IPS-20b (cell line): ENCODE measurements around the gene CLCN1.
"Not testable (repeated sequence)": the region's sequence is repeated elsewhere in the genome, so short reads cannot be mapped to it uniquely, and the experiment has no call there.

Source experiments
- H3K27ac ChIP-seq: one replicate; pipeline ENCODE4 v1.5.1; 2013; ENCODE audit warnings: low read length
- H3K27me3 ChIP-seq: 2 replicates; pipeline ENCODE4 v1.6.1; 2013; ENCODE audit warnings: mild to moderate bottlenecking, low read length, inconsistent platforms; ENCODE audit not compliant: insufficient read depth
- H3K36me3 ChIP-seq: 2 replicates; pipeline ENCODE4 v1.6.1; 2013; ENCODE audit warnings: low read depth, mild to moderate bottlenecking, inconsistent platforms, low read length, moderate library complexity; ENCODE audit not compliant: insufficient read depth
- H3K4me1 ChIP-seq: 2 replicates; pipeline ENCODE4 v1.6.1; 2013; ENCODE audit warnings: mild to moderate bottlenecking, control low read depth, inconsistent platforms, low read length, moderate library complexity; ENCODE audit not compliant: insufficient read depth
- H3K4me3 ChIP-seq: 2 replicates; pipeline ENCODE4 v1.5.1; 2013; ENCODE audit warnings: mild to moderate bottlenecking, low read length, inconsistent platforms
- H3K9ac ChIP-seq: 2 replicates; pipeline ENCODE4 v1.6.1; 2013; ENCODE audit warnings: low read depth, mild to moderate bottlenecking, inconsistent platforms, low read length, moderate library complexity
- H3K9me3 ChIP-seq: 2 replicates; pipeline ENCODE4 v1.6.1; 2013; ENCODE audit warnings: mild to moderate bottlenecking, low read depth, low read length, inconsistent platforms; ENCODE audit not compliant: insufficient read depth

CLCN1 gene

GRCh38 chr7:143390104-143390772, 74.3 kb downstream of the CLCN1 start:
- Histone ChIP-seq H3K9ac (no peak overlapping the region), H3K27me3 (no peaks in the 10 kb centered on the region), H3K9me3 (no peaks in the 10 kb centered on the region), H3K4me3 (no peak overlapping the region), H3K36me3 (peaks cover 97% of the 10 kb centered on the region), H3K4me1 (no peaks in the 10 kb centered on the region), H3K27ac (no peak overlapping the region)

- H3K27me3 ChIP-seq = no peaks in the 10 kb centered on the region
- no peaks in the 10 kb centered on the region for H3K9me3 ChIP-seq
- peaks cover 97% of the 10 kb centered on the region for H3K36me3 ChIP-seq
- H3K9ac ChIP-seq = no peak overlapping the region
- no peak overlapping the region for H3K27ac ChIP-seq
- no peaks in the 10 kb centered on the region for H3K4me1 ChIP-seq
- no peak overlapping the region for H3K4me3 ChIP-seq
Observed at GRCh38 chr7:143390773-143391317, 74.9 kb downstream of the CLCN1 start.

GRCh38 chr7:143391462-143392404, 75.8 kb downstream of the CLCN1 start:
- no peak overlapping the region for H3K27ac ChIP-seq
- no peaks in the 10 kb centered on the region for H3K4me1 ChIP-seq
- H3K4me3 ChIP-seq = no peak overlapping the region
- no peaks in the 10 kb centered on the region for H3K9me3 ChIP-seq
- H3K27me3 ChIP-seq = no peaks in the 10 kb centered on the region
- no peak overlapping the region for H3K9ac ChIP-seq
- peaks cover 98% of the 10 kb centered on the region for H3K36me3 ChIP-seq

GRCh38 chr7:143392427-143392826, 76.5 kb downstream of the CLCN1 start:
- H3K27me3 ChIP-seq, H3K4me1 ChIP-seq: not testable (repeated sequence)
- peaks cover 98% of the 10 kb centered on the region for H3K36me3 ChIP-seq

GRCh38 chr7:143392875-143393266, 77.0 kb downstream of the CLCN1 start:
- Histone ChIP-seq H3K4me1 (no peaks in the 10 kb centered on the region), H3K9ac (no peak overlapping the region), H3K36me3 (peaks cover 98% of the 10 kb centered on the region), H3K27ac (no peak overlapping the region), H3K27me3 (no peaks in the 10 kb centered on the region), H3K4me3 (no peak overlapping the region), H3K9me3 (no peaks in the 10 kb centered on the region)

More at GRCh38 chr7:143392427-143392826, 76.5 kb downstream of the CLCN1 start:
- H3K9me3 ChIP-seq, H3K4me3 ChIP-seq, H3K27ac ChIP-seq, H3K9ac ChIP-seq: not testable (repeated sequence)

GRCh38 chr7:143393267-143394041, 77.5 kb downstream of the CLCN1 start:
- H3K9ac ChIP-seq = no peak overlapping the region
- H3K36me3 ChIP-seq = peaks cover 98% of the 10 kb centered on the region
- no peak overlapping the region for H3K4me3 ChIP-seq
- no peaks in the 10 kb centered on the region for H3K27me3 ChIP-seq
- H3K9me3 ChIP-seq = no peaks in the 10 kb centered on the region
- no peak overlapping the region for H3K27ac ChIP-seq
- no peaks in the 10 kb centered on the region for H3K4me1 ChIP-seq

GRCh38 chr7:143394068-143394467, 78.2 kb downstream of the CLCN1 start:
- Histone ChIP-seq H3K4me3 (no peak overlapping the region), H3K4me1 (no peaks in the 10 kb centered on the region), H3K27ac (no peak overlapping the region), H3K27me3 (no peaks in the 10 kb centered on the region), H3K36me3 (peaks cover 98% of the 10 kb centered on the region), H3K9ac (no peak overlapping the region), H3K9me3 (no peaks in the 10 kb centered on the region)

GRCh38 chr7:143394777-143395176, 78.9 kb downstream of the CLCN1 start:
- H3K9ac ChIP-seq = no peak overlapping the region
- no peaks in the 10 kb centered on the region for H3K4me1 ChIP-seq
- H3K4me3 ChIP-seq = no peak overlapping the region
- no peak overlapping the region for H3K27ac ChIP-seq
- no peaks in the 10 kb centered on the region for H3K9me3 ChIP-seq
- no peaks in the 10 kb centered on the region for H3K27me3 ChIP-seq
- peaks cover 98% of the 10 kb centered on the region for H3K36me3 ChIP-seq

- H3K9me3 ChIP-seq = no peaks in the 10 kb centered on the region
- H3K27ac ChIP-seq = no peak overlapping the region
- no peaks in the 10 kb centered on the region for H3K4me1 ChIP-seq
- no peak overlapping the region for H3K9ac ChIP-seq
- peaks cover 98% of the 10 kb centered on the region for H3K36me3 ChIP-seq
- no peaks in the 10 kb centered on the region for H3K27me3 ChIP-seq
- H3K4me3 ChIP-seq = no peak overlapping the region
Observed at GRCh38 chr7:143395187-143396149, 79.6 kb downstream of the CLCN1 start.

GRCh38 chr7:143396182-143396581, 80.3 kb downstream of the CLCN1 start:
- Histone ChIP-seq H3K9me3 (no peaks in the 10 kb centered on the region), H3K9ac (no peak overlapping the region), H3K36me3 (peaks cover 98% of the 10 kb centered on the region), H3K27me3 (no peaks in the 10 kb centered on the region), H3K27ac (no peak overlapping the region), H3K4me1 (no peaks in the 10 kb centered on the region), H3K4me3 (no peak overlapping the region)
